GM06990 (cell line): ENCODE measurements around the gene FBXL20.

ENCODE experiments used
- DNase-seq: peaks from one replicate; pipeline ENCODE4 v3.0.0-alpha.2; 2011; ENCODE audit not compliant: insufficient read length; ENCODE audit errors: extremely low read depth
- H3K27me3 ChIP-seq: replicated peaks from 2 replicates; pipeline ENCODE4 v1.6.0; 2011; ENCODE audit warnings: low read length; ENCODE audit not compliant: control insufficient read depth, insufficient read depth
- H3K36me3 ChIP-seq: 2 replicates; pipeline ENCODE4 v1.5.1; 2011; ENCODE audit warnings: low read length; ENCODE audit not compliant: control insufficient read depth, insufficient read depth
- H3K4me3 ChIP-seq: replicated peaks from 2 replicates; pipeline ENCODE4 v1.5.1; 2011; ENCODE audit warnings: low read depth, mild to moderate bottlenecking, control low read depth, low read length
- CTCF ChIP-seq: IDR thresholded peaks from 2 replicates; pipeline ENCODE4 v1.5.1; 2011; ENCODE audit warnings: low read length, control low read depth, mild to moderate bottlenecking, inconsistent platforms; ENCODE audit not compliant: insufficient read depth, poor library complexity, severe bottlenecking

FBXL20 gene

GRCh38 chr17:39429600-39429999 lies 28.2 kb upstream of the FBXL20 start:
- Histone ChIP-seq H3K4me3 (no peak overlapping the region), H3K27me3 (no peaks in the 10 kb centered on the region), H3K36me3 (peaks cover 9% of the 10 kb centered on the region)
- no peak for TF ChIP-seq CTCF
- DNase-seq: no peak

- TF ChIP-seq CTCF: no peak
- no peak for DNase-seq
- Histone ChIP-seq H3K4me3 (no peak overlapping the region), H3K36me3 (peaks cover 8% of the 10 kb centered on the region), H3K27me3 (no peaks in the 10 kb centered on the region)
Measured at GRCh38 chr17:39416141-39416540, 14.7 kb upstream of the FBXL20 start.

DNA sequence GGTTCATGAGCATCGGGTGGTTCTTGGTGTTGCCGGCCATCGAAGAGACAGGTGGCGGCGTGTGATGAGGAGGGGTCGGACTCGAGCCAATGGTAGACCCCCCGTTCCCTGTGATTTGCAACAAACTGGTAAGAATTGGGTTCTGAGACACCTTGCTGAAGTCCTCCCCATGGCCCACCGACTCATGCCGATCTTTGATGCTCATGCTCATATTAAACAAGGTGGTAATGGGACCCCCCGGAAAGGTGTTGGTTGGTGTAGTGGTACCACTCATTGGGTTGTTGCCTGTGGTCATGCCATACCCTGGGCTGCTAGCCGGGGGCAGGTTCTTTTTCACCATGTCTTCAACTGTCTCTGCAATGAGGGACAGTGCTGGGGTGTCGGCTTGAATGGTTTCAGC lies 8.9 kb upstream of the FBXL20 start:
- TF ChIP-seq CTCF: no peak
- no peak for DNase-seq
- H3K36me3 ChIP-seq: peaks cover 12% of the 10 kb centered on the region
- no peaks in the 10 kb centered on the region for H3K27me3 ChIP-seq
- H3K4me3 ChIP-seq: no peak overlapping the region

GRCh38 chr17:39408360-39408759 lies 6.9 kb upstream of the FBXL20 start:
- no peak for TF ChIP-seq CTCF
- Histone ChIP-seq H3K27me3 (no peaks in the 10 kb centered on the region), H3K4me3 (no peak overlapping the region), H3K36me3 (peaks cover 14% of the 10 kb centered on the region)
- DNase-seq: no peak

GRCh38 chr17:39406951-39407350 lies 5.5 kb upstream of the FBXL20 start:
- no peaks in the 10 kb centered on the region for H3K27me3 ChIP-seq
- H3K36me3 ChIP-seq: peaks cover 14% of the 10 kb centered on the region

More at GRCh38 chr17:39406951-39407350, 5.5 kb upstream of the FBXL20 start:
- no peak for TF ChIP-seq CTCF
- no peak for DNase-seq
- no peak overlapping the region for H3K4me3 ChIP-seq
